A673 (cell line): ENCODE results near the gene SCGN. TPM values are rescaled to one million over a fixed set of nuclear protein-coding genes. Genes with fewer than 3 reads are reported as not detected.

ENCODE experiments used
- BruUV-seq: library from RNA; stranded (reverse); fragments of 400-500 nt; replicated peaks from 2 replicates; lab custom pipeline; 2021; lab: Mats Ljungman, UMichigan
- CTCF ChIA-PET: fragments of 300-600 bp; sonication (Branson Sonifier 250); formaldehyde crosslinking; loops from one replicate; lab custom pipeline; 2022; ENCODE audit warnings: antibody characterized with exemption; lab: Charles Lee
- POLR2A ChIA-PET: fragments of 300-600 bp; sonication (Branson Sonifier 250); formaldehyde crosslinking; loops from one replicate; lab custom pipeline; 2022; ENCODE audit warnings: antibody characterized with exemption; ENCODE audit not compliant: low non-redundant PET; lab: Charles Lee
- DNase-seq: peaks from one replicate; pipeline ENCODE4 v3.0.0-alpha.2; 2015; ENCODE audit warnings: low spot score
- H3K27ac ChIP-seq: fragments of 200-600 bp; sonication (generic); 2 replicates; pipeline ENCODE4 v1.5.1; 2016; ENCODE audit warnings: mixed run types, low read depth, mild to moderate bottlenecking, mixed read lengths, antibody characterized with exemption, low read length; ENCODE audit not compliant: poor library complexity, severe bottlenecking
- H3K27me3 ChIP-seq: fragments of 200-600 bp; sonication (generic); replicated peaks from 2 replicates; pipeline ENCODE4 v1.6.1; 2017; ENCODE audit warnings: mixed run types, low read depth, mild to moderate bottlenecking, mixed read lengths, antibody characterized with exemption, low read length; ENCODE audit not compliant: insufficient read depth, poor library complexity
- H3K36me3 ChIP-seq: fragments of 200-600 bp; sonication (generic); 2 replicates; pipeline ENCODE4 v1.6.1; 2016; ENCODE audit warnings: mixed run types, mild to moderate bottlenecking, mixed read lengths, antibody characterized with exemption, low read length; ENCODE audit not compliant: insufficient read depth, poor library complexity, severe bottlenecking
- H3K4me1 ChIP-seq: fragments of 200-600 bp; sonication (generic); 2 replicates; pipeline ENCODE4 v1.6.1; 2017; ENCODE audit warnings: mixed run types, mild to moderate bottlenecking, mixed read lengths, antibody characterized with exemption, low read length; ENCODE audit not compliant: insufficient read depth, poor library complexity, severe bottlenecking
- H3K4me3 ChIP-seq: fragments of 200-600 bp; sonication (generic); 2 replicates; pipeline ENCODE4 v1.5.1; 2016; ENCODE audit warnings: low read depth, mixed run types, mild to moderate bottlenecking, mixed read lengths, low read length; ENCODE audit not compliant: poor library complexity, severe bottlenecking
- H3K9me3 ChIP-seq: fragments of 200-600 bp; sonication (generic); 2 replicates; pipeline ENCODE4 v1.6.1; 2016; ENCODE audit warnings: mixed run types, low read depth, mild to moderate bottlenecking, mixed read lengths, antibody characterized with exemption, low read length; ENCODE audit not compliant: poor library complexity, severe bottlenecking
- CTCF ChIP-seq: fragments of 300-800, 200-600 bp; sonication (generic); conservative IDR thresholded peaks from 2 replicates; pipeline ENCODE4 v1.5.1; 2017; ENCODE audit warnings: low read depth, mild to moderate bottlenecking, antibody characterized with exemption, low read length, moderate library complexity, mixed read lengths
- EZH2 ChIP-seq: fragments of 200-600 bp; sonication (generic); IDR thresholded peaks from 2 replicates; pipeline ENCODE4 v1.6.1; 2017; ENCODE audit warnings: borderline replicate concordance, low read depth, mild to moderate bottlenecking, mixed read lengths, antibody characterized with exemption, low read length; ENCODE audit not compliant: poor library complexity, severe bottlenecking
- intact Hi-C: fragments of 100-400 bp; cut with micrococcal nuclease; formaldehyde crosslinking; loops from one replicate; pipeline ENCODE4 v1.10.0; 2022; ENCODE audit not compliant: unreplicated experiment
- total RNA-seq: library from RNA; stranded (reverse); gene quantifications from 2 replicates; pipeline ENCODE4 v1.2.3, GENCODE V29; 2021

The SCGN gene
- total RNA-seq, 1 experiment from 2014 or later, result not detected

GRCh38 chr6:25613415-25613814 lies 38.6 kb upstream of the SCGN start:
- no peak for DNase-seq
- H3K4me3 ChIP-seq, result no peak overlapping the region
- no peaks in the 10 kb centered on the region for H3K27me3 ChIP-seq
- ChIA-PET POLR2A (no interaction called here), CTCF (no interaction called here)
- intact Hi-C loops, result no loop called here
- no TSS peak for BruUV-seq
- H3K36me3 ChIP-seq, result no peaks in the 10 kb centered on the region
- no peak overlapping the region for H3K27ac ChIP-seq
- H3K9me3 ChIP-seq, result no peaks in the 10 kb centered on the region
- no peaks in the 10 kb centered on the region for H3K4me1 ChIP-seq
- TF ChIP-seq EZH2 (no peak), CTCF (no peak)

DNA sequence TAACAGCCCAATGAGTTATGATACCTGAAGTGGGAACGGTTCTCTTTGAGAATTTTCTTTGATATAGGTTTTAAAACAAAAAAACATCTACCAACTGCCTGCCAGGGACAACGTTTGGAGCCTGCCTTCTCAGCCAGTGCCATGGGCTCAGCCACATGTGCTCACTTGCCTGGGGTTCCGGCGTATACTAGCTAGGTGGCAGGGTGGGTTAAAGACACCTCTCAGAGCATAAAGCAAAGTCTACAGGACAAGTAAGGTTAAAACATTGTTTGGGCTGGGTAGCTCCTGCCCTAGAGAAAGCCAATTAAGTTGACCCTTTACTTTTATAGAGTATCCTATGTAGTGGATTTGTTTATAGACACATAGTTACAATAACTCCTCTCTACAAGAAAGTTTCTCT lies 38.0 kb upstream of the SCGN start:
- H3K27me3 ChIP-seq, result no peaks in the 10 kb centered on the region
- TF ChIP-seq EZH2 (no peak), CTCF (no peak)
- no peaks in the 10 kb centered on the region for H3K36me3 ChIP-seq
- H3K4me1 ChIP-seq, result no peaks in the 10 kb centered on the region
- H3K27ac ChIP-seq, result no peak overlapping the region
- CTCF ChIA-PET, result no interaction called here
- intact Hi-C loops, result no loop called here
- POLR2A ChIA-PET, result no interaction called here
- BruUV-seq, result no TSS peak
- H3K4me3 ChIP-seq, result no peak overlapping the region
- no peak for DNase-seq
- no peaks in the 10 kb centered on the region for H3K9me3 ChIP-seq

DNA sequence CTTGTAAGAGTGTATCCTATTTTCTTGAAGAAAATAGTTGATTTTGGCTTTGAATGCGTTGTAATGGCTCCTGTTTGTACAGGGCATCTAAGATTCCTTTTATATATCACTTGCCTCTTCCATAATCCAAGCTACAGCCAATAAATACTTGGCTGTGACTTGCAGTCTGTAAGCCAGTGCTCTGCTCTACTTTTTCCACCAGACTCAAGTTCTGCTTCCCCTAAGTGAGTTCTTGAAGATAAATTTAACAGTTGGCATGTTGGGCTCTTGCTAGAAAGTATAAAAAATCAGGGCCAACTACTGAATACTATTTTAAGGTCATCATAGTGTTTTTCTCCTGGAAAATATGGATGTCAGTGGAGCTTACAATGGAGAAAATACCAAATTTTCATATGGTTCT lies 36.5 kb upstream of the SCGN start:
- BruUV-seq, result no TSS peak

More for the DNA sequence above, 36.5 kb upstream of the SCGN start:
- DNase-seq, result no peak
- TF ChIP-seq CTCF (no peak), EZH2 (no peak)
- ChIA-PET POLR2A (no interaction called here), CTCF (no interaction called here)
- intact Hi-C loops, result no loop called here
- no peaks in the 10 kb centered on the region for H3K4me1 ChIP-seq
- no peak overlapping the region for H3K27ac ChIP-seq
- H3K4me3 ChIP-seq, result no peak overlapping the region
- no peaks in the 10 kb centered on the region for H3K27me3 ChIP-seq
- no peaks in the 10 kb centered on the region for H3K36me3 ChIP-seq
- no peaks in the 10 kb centered on the region for H3K9me3 ChIP-seq
